ENCODE data around the gene ADAD2. TPM values are rescaled to one million over a fixed set of nuclear protein-coding genes. Genes with fewer than 3 reads are reported as not detected.
A peak's percentile ranks its signal among the peaks of the same experiment; 100 is the strongest.

Gene ADAD2
- total RNA-seq, 4 donors from 2014 or later = 0.19 to 4.3 (median 1.6) TPM; not detected in 1

- ATAC-seq (ENCODE audit: low FRiP score) = no peak
- no peak for TF ChIP-seq CTCF (IDR thresholded peaks at IDR 0.05)
- no peak for DNase-seq (ENCODE audit: low spot score)
Observed at GRCh38 chr16:84176192-84177053, 14.5 kb upstream of the ADAD2 start.

- TF ChIP-seq CTCF (IDR thresholded peaks at IDR 0.05) = no peak
- ATAC-seq (ENCODE audit: low FRiP score) = peak; percentile 67
- DNase-seq (ENCODE audit: low spot score) = no peak
Observed at GRCh38 chr16:84177741-84178073, 13.2 kb upstream of the ADAD2 start.

GRCh38 chr16:84178146-84178765 is 12.7 kb upstream of the ADAD2 start:
- no peak for TF ChIP-seq CTCF (IDR thresholded peaks at IDR 0.05)
- ATAC-seq (ENCODE audit: low FRiP score) (no peak), DNase-seq (ENCODE audit: low spot score) (no peak)

- DNase-seq (ENCODE audit: low spot score) = no peak
- no peak for TF ChIP-seq CTCF (IDR thresholded peaks at IDR 0.05)
- ATAC-seq (ENCODE audit: low FRiP score) = no peak
Observed at GRCh38 chr16:84178892-84179611, 11.9 kb upstream of the ADAD2 start.

GRCh38 chr16:84179612-84180320 is 11.2 kb upstream of the ADAD2 start:
- ATAC-seq (ENCODE audit: low FRiP score) = no peak

More at GRCh38 chr16:84179612-84180320, 11.2 kb upstream of the ADAD2 start:
- no peak for TF ChIP-seq CTCF (IDR thresholded peaks at IDR 0.05)
- no peak for DNase-seq (ENCODE audit: low spot score)

Data from omental fat pad (tissue), 4 donors.